ENCODE results near the gene NAA20. TPM values are rescaled to one million over a fixed set of nuclear protein-coding genes. Genes with fewer than 3 reads are reported as not detected.

NAA20 gene
- total and polyA plus RNA-seq, 2 of the 13 experiments (the other 11 are each of a cell fraction or from before 2014, with no cell fraction given): 81.9 to 82.8 TPM

- ChIA-PET POLR2A (no interaction called here), CTCF (ENCODE audit: low intra/inter-chr PET ratio, low total read pairs) (no interaction called here)
- no TSS peak for BruUV-seq (replicated peaks)
- FAIRE-seq: no peak
- Histone ChIP-seq H3K27me3 (ENCODE audit: control insufficient read depth in 1 of 2, insufficient read depth in 2 of 2, low read length in 2 of 2) (peaks cover 5 to 34% of the 10 kb centered on the region in 2 experiments), H3K27ac (ENCODE audit: extremely low read length, insufficient read depth, low read length) (no peak overlapping the region), H3K4me2 (ENCODE audit: low read depth, low read length) (no peak overlapping the region), H3K9me3 (ENCODE audit: low read length) (no peaks in the 10 kb centered on the region), H3K79me2 (ENCODE audit: insufficient read depth, low read length) (no peaks in the 10 kb centered on the region), H3K4me1 (ENCODE audit: insufficient read depth, low read length) (0 out of 2 replicates have a peak, but pooled peaks cover 5% of the 10 kb centered on the region), H4K20me1 (ENCODE audit: insufficient read depth, low read length) (no peaks in the 10 kb centered on the region), H3K9ac (ENCODE audit: insufficient read depth, low read depth, low read length) (no peak overlapping the region), H3K4me3 (replicated peaks in 1 of 3; ENCODE audit: insufficient read depth in 1 of 3, low read depth in 2 of 3, low read length in 3 of 3) (no peak overlapping the region), H2AFZ (ENCODE audit: low read length) (no peak overlapping the region), H3K36me3 (replicated peaks in 1 of 2; ENCODE audit: control insufficient read depth in 1 of 2, insufficient read depth in 2 of 2, low read length in 2 of 2) (no peaks in the 10 kb centered on the region)
- TF ChIP-seq KLF11 (CRISPR knock-in tag; IDR thresholded peaks at IDR 0.05) (no peak), SRY (CRISPR knock-in tag; IDR thresholded peaks at IDR 0.05) (no peak), DRAP1 (CRISPR knock-in tag; IDR thresholded peaks at IDR 0.05) (no peak), KLF15 (CRISPR knock-in tag; IDR thresholded peaks at IDR 0.05; ENCODE audit: borderline replicate concordance) (no peak), ZNF367 (CRISPR knock-in tag; IDR thresholded peaks at IDR 0.05; ENCODE audit: borderline replicate concordance) (no peak), JUN (CRISPR knock-in tag; IDR thresholded peaks at IDR 0.05) (no peak), ZSCAN12 (CRISPR knock-in tag; IDR thresholded peaks at IDR 0.05) (no peak), PBX2 (CRISPR knock-in tag; IDR thresholded peaks at IDR 0.05) (no peak), SNAPC4 (CRISPR knock-in tag; IDR thresholded peaks at IDR 0.05) (no peak), ZMYM2 (CRISPR knock-in tag; IDR thresholded peaks at IDR 0.05) (no peak), KAT2B (IDR thresholded peaks at IDR 0.05; ENCODE audit: borderline replicate concordance, low read depth, low read length) (no peak)
- intact Hi-C loops (cut with micrococcal nuclease; ENCODE audit: unreplicated experiment) (no loop called here), in situ Hi-C loops (cut with HindIII; ENCODE audit: extremely low pct_ligation_motif_present, low pct_unique_long_range_greater_than_20kb) (no loop called here)
- ATAC-seq: no peak
- DNase-seq (ENCODE audit: low spot score): no peak
- WGBS (ENCODE audit: low lambda C conversion rate): 54% methylated on average over 4 of the region's 4 CpGs
Observed at GRCh38 chr20:20078041-20078440, 60.9 kb downstream of the NAA20 start.
